Ascending aorta (tissue), 2 donors: ENCODE results near the gene DNASE2. TPM values are rescaled to one million over a fixed set of nuclear protein-coding genes. Genes with fewer than 3 reads are reported as not detected.
"Not testable (repeated sequence)": the region's sequence is repeated elsewhere in the genome, so short reads cannot be mapped to it uniquely, and the experiment has no call there.

Experiments
- DNase-seq, 2 donors: peaks; one replicate each; pipeline ENCODE4 v3.0.0-alpha.2; 2019; ENCODE audit warnings: low spot score in 2 of 2
- H3K27ac ChIP-seq, 2 donors: fragments of 200-600 bp; sonication (generic); one replicate each; pipeline ENCODE4 v1.5.1; 2016 to 2017; ENCODE audit warnings: mild to moderate bottlenecking in 1 of 2
- H3K27me3 ChIP-seq: fragments of 200-600 bp; sonication (generic); one replicate; pipeline ENCODE4 v1.5.1; 2017
- H3K36me3 ChIP-seq, 2 donors: fragments of 200-600 bp; sonication (generic); one replicate each; pipeline ENCODE4 v1.5.1; 2016
- H3K4me1 ChIP-seq, 2 donors: fragments of 200-600 bp; sonication (generic); one replicate each; pipeline ENCODE4 v1.5.1; 2016 to 2017; ENCODE audit warnings: mild to moderate bottlenecking in 1 of 2
- H3K4me3 ChIP-seq, 2 donors: fragments of 200-600 bp; sonication (generic); one replicate each; pipeline ENCODE4 v1.5.1; 2016 to 2017; ENCODE audit warnings: mild to moderate bottlenecking in 1 of 2
- H3K9me3 ChIP-seq, 2 donors: fragments of 200-600 bp; sonication (generic); one replicate each; pipeline ENCODE4 v1.5.1; 2016
- CTCF ChIP-seq, 3 experiments: fragments of 200-600 bp in 2 of 3; fragments of 450-650 bp in 1 of 3; sonication (generic) in 2 of 3; IDR thresholded peaks; one replicate each; pipeline ENCODE4 v1.5.1; 2016 to 2019; ENCODE audit warnings: antibody characterized with exemption in 3 of 3, mild to moderate bottlenecking in 1 of 3, moderate library complexity in 1 of 3
- intact Hi-C: fragments of 100-400 bp; cut with DNase I; formaldehyde crosslinking; loops from one replicate; pipeline ENCODE4 v1.15.1; 2023
- total RNA-seq: library from RNA; depleted of rRNA; stranded (reverse); fragments of >200 nt; gene quantifications from one replicate; pipeline ENCODE4 v1.1.0, GENCODE V29; 2016

DNASE2 gene
- total RNA-seq, 1 donor from 2014 or later = 76.8 TPM

GRCh38 chr19:12864143-12864542, 17.1 kb downstream of the DNASE2 start:
- no peak for DNase-seq
- H3K4me3 ChIP-seq = no peak overlapping the region
- H3K27ac ChIP-seq = no peak overlapping the region
- TF ChIP-seq CTCF (IDR thresholded peaks at IDR 0.05) = no peak
- intact Hi-C loops = no loop called here
- no peaks in the 10 kb centered on the region for H3K36me3 ChIP-seq
- H3K4me1 ChIP-seq = peaks cover 0 to 3% of the 10 kb centered on the region in 2 donors
- no peaks in the 10 kb centered on the region for H3K27me3 ChIP-seq
- H3K9me3 ChIP-seq = no peaks in the 10 kb centered on the region

DNA sequence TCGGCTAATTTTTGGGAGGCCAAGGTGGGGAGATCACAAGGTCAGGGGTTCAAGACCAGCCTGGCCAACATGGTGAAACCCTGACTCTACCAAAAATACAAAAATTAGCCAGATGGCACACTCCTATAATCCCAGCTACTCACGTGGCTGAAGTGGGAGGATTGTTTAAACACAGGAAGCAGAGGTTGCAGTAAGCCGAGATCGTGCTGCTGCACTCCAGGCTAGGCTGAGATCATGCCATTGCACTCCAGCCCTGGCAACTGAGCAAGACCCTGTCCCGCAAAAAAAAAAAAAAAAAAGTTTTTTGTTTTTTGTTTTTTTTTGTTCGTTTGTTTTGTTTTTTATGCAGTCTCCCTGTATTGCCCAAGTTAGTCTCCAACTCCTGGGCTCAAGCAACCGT, 21.7 kb downstream of the DNASE2 start:
- no peaks in the 10 kb centered on the region for H3K9me3 ChIP-seq
- no peaks in the 10 kb centered on the region for H3K36me3 ChIP-seq
- H3K27ac ChIP-seq = no peak overlapping the region
- DNase-seq = no peak
- no peak overlapping the region for H3K4me3 ChIP-seq
- H3K4me1 ChIP-seq = no peaks in the 10 kb centered on the region
- H3K27me3 ChIP-seq = no peaks in the 10 kb centered on the region
- intact Hi-C loops = no loop called here
- TF ChIP-seq CTCF (IDR thresholded peaks at IDR 0.05) = no peak

DNA sequence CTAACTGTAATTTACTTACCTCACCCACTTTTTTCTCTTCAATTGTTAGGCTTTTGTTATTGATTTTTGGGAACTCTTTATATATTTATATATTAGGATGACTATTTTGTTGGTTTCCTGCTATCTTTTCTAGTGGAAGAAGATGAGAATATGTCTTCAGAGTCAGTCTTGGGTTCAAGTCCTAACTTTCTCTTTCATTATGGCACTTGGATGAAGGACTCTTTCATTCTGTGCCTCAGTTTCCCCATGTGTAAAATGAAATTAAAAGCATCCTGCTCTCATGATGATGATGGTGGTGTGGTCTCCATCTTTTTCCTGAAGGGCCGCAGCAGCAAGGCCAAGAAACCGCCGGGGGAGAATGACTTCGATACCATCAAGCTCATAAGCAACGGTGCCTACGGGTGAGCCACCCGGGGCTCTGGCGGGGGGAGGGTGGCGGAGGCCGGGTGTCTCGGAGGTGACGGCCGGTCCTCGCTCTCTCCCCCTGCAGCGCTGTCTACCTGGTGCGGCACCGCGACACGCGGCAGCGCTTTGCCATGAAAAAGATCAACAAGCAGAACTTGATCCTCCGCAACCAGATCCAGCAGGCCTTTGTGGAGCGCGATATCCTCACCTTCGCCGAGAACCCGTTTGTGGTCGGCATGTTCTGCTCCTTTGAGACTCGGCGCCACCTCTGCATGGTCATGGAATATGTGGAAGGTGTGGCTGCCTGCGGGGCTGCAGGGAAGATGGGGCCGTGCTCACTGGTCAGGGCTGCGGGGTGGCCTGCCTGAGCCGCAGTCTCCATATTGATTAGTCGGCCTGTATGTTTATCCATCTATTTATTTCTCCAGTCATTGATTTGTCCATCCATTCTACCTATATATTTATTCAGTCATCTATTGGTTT, 23.0 kb downstream of the DNASE2 start:
- H3K9me3 ChIP-seq = no peaks in the 10 kb centered on the region
- no peaks in the 10 kb centered on the region for H3K36me3 ChIP-seq
- no peak overlapping the region for H3K27ac ChIP-seq
- DNase-seq = no peak
- intact Hi-C loops = no loop called here
- H3K4me1 ChIP-seq = no peaks in the 10 kb centered on the region
- TF ChIP-seq CTCF (IDR thresholded peaks at IDR 0.05) = no peak
- H3K4me3 ChIP-seq = no peak overlapping the region
- H3K27me3 ChIP-seq = no peaks in the 10 kb centered on the region

GRCh38 chr19:12856653-12857052, 24.6 kb downstream of the DNASE2 start:
- Histone ChIP-seq H3K27ac (no peak overlapping the region), H3K9me3 (no peaks in the 10 kb centered on the region), H3K36me3 (no peaks in the 10 kb centered on the region), H3K4me1 (no peaks in the 10 kb centered on the region), H3K4me3 (no peak overlapping the region), H3K27me3 (no peaks in the 10 kb centered on the region)
- no peak for TF ChIP-seq CTCF (IDR thresholded peaks at IDR 0.05)
- no peak for DNase-seq
- intact Hi-C loops = no loop called here

GRCh38 chr19:12847159-12848139, 33.8 kb downstream of the DNASE2 start:
- peaks cover 0 to 9% of the 10 kb centered on the region in 2 donors for H3K4me1 ChIP-seq
- peak; percentile 99 to 100 (median 100) for TF ChIP-seq CTCF (IDR thresholded peaks at IDR 0.05)
- no peaks in the 10 kb centered on the region for H3K9me3 ChIP-seq
- H3K27me3 ChIP-seq = no peaks in the 10 kb centered on the region
- intact Hi-C loops = loop anchor here (1.0 to 2.0 kb wide), 4 partner anchors 33 to 171 kb away; partner anchors contain the start of genes DNASE2 and RNASEH2A
- no peaks in the 10 kb centered on the region for H3K36me3 ChIP-seq
- H3K27ac ChIP-seq = no peak overlapping the region
- DNase-seq = peak; percentile 43 to 93
- H3K4me3 ChIP-seq = peak overlapping the region in 1 of 2 donors; percentile 42

- H3K4me3 ChIP-seq, H3K27me3 ChIP-seq, H3K27ac ChIP-seq, H3K4me1 ChIP-seq, H3K9me3 ChIP-seq, DNase-seq, H3K36me3 ChIP-seq: not testable (repeated sequence)
- intact Hi-C loops = loop anchor here (1.0 to 2.0 kb wide), 4 partner anchors 34 to 170 kb away; partner anchors contain the start of genes DNASE2 and RNASEH2A
Measured at GRCh38 chr19:12846613-12847012, 34.6 kb downstream of the DNASE2 start.
